PC-9 (cell line): ENCODE results near the gene IRF2.

Experiments
- EZH2 ChIP-seq: fragments of 200-600 bp; sonication (generic); IDR thresholded peaks from 2 replicates; pipeline ENCODE4 v1.8.0; 2017; ENCODE audit warnings: antibody characterized with exemption, low read depth
- TF ChIP-seq, protein P1 (sequence below): fragments of 200-600 bp; sonication (generic); conservative IDR thresholded peaks from 2 replicates; pipeline ENCODE4 v1.6.1; 2017; ENCODE audit warnings: mixed run types, antibody characterized with exemption, mild to moderate bottlenecking, moderate library complexity

DNA sequence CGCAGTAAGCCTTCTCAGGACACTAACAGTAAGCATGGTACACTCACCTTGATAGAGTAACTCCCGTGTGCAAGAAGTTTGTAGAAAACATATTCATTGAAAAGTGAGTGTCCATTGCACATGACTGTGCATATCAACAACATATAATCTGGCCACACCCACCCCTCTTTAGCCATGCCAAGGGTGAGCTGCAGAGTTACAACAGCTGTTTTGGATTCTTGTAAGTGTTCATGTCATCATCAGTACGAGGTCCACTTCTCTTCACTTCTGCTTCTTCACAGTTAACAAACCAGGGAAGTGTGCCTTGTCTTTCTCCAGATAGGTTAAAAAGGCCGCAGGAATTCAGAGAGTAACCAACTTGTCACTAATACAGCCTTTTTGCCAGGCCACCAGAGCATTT, 116.6 kb downstream of the IRF2 start:
- TF ChIP-seq, protein P1, sequence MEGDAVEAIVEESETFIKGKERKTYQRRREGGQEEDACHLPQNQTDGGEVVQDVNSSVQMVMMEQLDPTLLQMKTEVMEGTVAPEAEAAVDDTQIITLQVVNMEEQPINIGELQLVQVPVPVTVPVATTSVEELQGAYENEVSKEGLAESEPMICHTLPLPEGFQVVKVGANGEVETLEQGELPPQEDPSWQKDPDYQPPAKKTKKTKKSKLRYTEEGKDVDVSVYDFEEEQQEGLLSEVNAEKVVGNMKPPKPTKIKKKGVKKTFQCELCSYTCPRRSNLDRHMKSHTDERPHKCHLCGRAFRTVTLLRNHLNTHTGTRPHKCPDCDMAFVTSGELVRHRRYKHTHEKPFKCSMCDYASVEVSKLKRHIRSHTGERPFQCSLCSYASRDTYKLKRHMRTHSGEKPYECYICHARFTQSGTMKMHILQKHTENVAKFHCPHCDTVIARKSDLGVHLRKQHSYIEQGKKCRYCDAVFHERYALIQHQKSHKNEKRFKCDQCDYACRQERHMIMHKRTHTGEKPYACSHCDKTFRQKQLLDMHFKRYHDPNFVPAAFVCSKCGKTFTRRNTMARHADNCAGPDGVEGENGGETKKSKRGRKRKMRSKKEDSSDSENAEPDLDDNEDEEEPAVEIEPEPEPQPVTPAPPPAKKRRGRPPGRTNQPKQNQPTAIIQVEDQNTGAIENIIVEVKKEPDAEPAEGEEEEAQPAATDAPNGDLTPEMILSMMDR = no peak
- TF ChIP-seq EZH2 = no peak
